Common myeloid progenitor, CD34-positive (primary cell): ENCODE measurements around the gene SMIM32.

Source experiments
- CTCF ChIA-PET: fragments of 350-600 bp; sonication (Branson Sonifier 250); formaldehyde crosslinking; loops from one replicate; lab custom pipeline; 2021; ENCODE audit warnings: antibody characterized with exemption; lab: Charles Lee
- POLR2A ChIA-PET: fragments of 350-600 bp; sonication (Branson Sonifier 250); formaldehyde crosslinking; loops from one replicate; lab custom pipeline; 2021; ENCODE audit warnings: antibody characterized with exemption; lab: Charles Lee
- DNase-seq, 3 donors: peaks; one replicate each; pipeline versions ENCODE4 v3.0.0 to v3.0.0-alpha.2; 2013
- H3K27ac ChIP-seq, 2 experiments: 1 replicate in 1 of 2; 2 replicates in 1 of 2; pipeline ENCODE4 v1.7.0; 2013; ENCODE audit warnings: inconsistent platforms in 2 of 2, low read length in 2 of 2, mild to moderate bottlenecking in 2 of 2, low read depth in 1 of 2, moderate library complexity in 1 of 2; ENCODE audit not compliant: severe bottlenecking in 2 of 2, insufficient read depth in 1 of 2, poor library complexity in 1 of 2
- H3K27me3 ChIP-seq, 5 experiments: replicated peaks in 2 of 5; 1 replicate in 3 of 5; 2 replicates in 2 of 5; pipeline versions ENCODE4 v1.6.1 to v1.7.0; 2013; ENCODE audit warnings: low read length in 4 of 5, mild to moderate bottlenecking in 2 of 5, moderate library complexity in 2 of 5, inconsistent platforms in 1 of 5; ENCODE audit not compliant: insufficient read depth in 5 of 5, control insufficient read depth in 4 of 5
- H3K36me3 ChIP-seq, 4 experiments: 1 replicate in 2 of 4; 2 replicates in 2 of 4; pipeline versions ENCODE4 v1.6.1 to v1.7.0; 2013; ENCODE audit warnings: low read length in 3 of 4, control low read depth in 1 of 4, mild to moderate bottlenecking in 1 of 4; ENCODE audit not compliant: control insufficient read depth in 4 of 4, insufficient read depth in 4 of 4
- H3K4me1 ChIP-seq, 4 experiments: 1 replicate in 3 of 4; 2 replicates in 1 of 4; pipeline versions ENCODE4 v1.6.1 to v1.7.1; 2013; ENCODE audit warnings: low read length in 3 of 4, mild to moderate bottlenecking in 3 of 4, control low read depth in 1 of 4, inconsistent platforms in 1 of 4, moderate library complexity in 1 of 4; ENCODE audit not compliant: control insufficient read depth in 4 of 4, insufficient read depth in 4 of 4; ENCODE audit errors: control extremely low read depth in 1 of 4
- H3K4me3 ChIP-seq, 7 experiments: 1 replicate in 4 of 7; 2 replicates in 3 of 7; pipeline versions ENCODE4 v1.5.1 to v1.7.0; 2013; ENCODE audit warnings: mild to moderate bottlenecking in 7 of 7, low read length in 6 of 7, moderate library complexity in 6 of 7, inconsistent platforms in 2 of 7, low read depth in 2 of 7, control low read depth in 1 of 7; ENCODE audit not compliant: insufficient read depth in 4 of 7, control insufficient read depth in 1 of 7; ENCODE audit errors: extremely low read depth in 1 of 7
- H3K9me3 ChIP-seq, 5 experiments: 1 replicate in 4 of 5; 2 replicates in 1 of 5; pipeline versions ENCODE4 v1.6.1 to v1.7.1; 2013; ENCODE audit warnings: low read length in 4 of 5, mild to moderate bottlenecking in 2 of 5, inconsistent platforms in 1 of 5, low read depth in 1 of 5, moderate library complexity in 1 of 5; ENCODE audit not compliant: control insufficient read depth in 4 of 5, insufficient read depth in 2 of 5; ENCODE audit errors: control extremely low read depth in 1 of 5
- WGBS: methylation state at CpG from one replicate; pipeline ENCODE4 v1.1.5; 2013; ENCODE audit not compliant: insufficient coverage; 5-methylcytosine and 5-hydroxymethylcytosine counted together

SMIM32 gene

GRCh38 chr5:136143763-136144162, 49.2 kb downstream of the SMIM32 start:
- 90% methylated on average over 2 of the region's 3 CpGs for WGBS
- CTCF ChIA-PET, result interaction anchor here (1.5 kb wide), 1 partner anchor 48 kb away, joined by 3 read pairs; no protein-coding TSS in a partner anchor
- Histone ChIP-seq H3K4me1 (peaks cover 0 to 3% (median 0%) of the 10 kb centered on the region in 4 experiments), H3K4me3 (no peak overlapping the region), H3K36me3 (peaks cover 0 to 4% (median 2%) of the 10 kb centered on the region in 4 experiments), H3K27ac (no peak overlapping the region), H3K9me3 (no peaks in the 10 kb centered on the region), H3K27me3 (no peaks in the 10 kb centered on the region)
- DNase-seq, result no peak
- POLR2A ChIA-PET, result no interaction called here

GRCh38 chr5:136143312-136143711, 49.6 kb downstream of the SMIM32 start:
- no peak for DNase-seq
- Histone ChIP-seq H3K4me3 (no peak overlapping the region), H3K27me3 (no peaks in the 10 kb centered on the region), H3K9me3 (no peaks in the 10 kb centered on the region), H3K36me3 (peaks cover 0 to 4% (median under 1%) of the 10 kb centered on the region in 4 experiments), H3K27ac (no peak overlapping the region), H3K4me1 (peaks cover 0 to 3% (median 0%) of the 10 kb centered on the region in 4 experiments)
- 98% methylated on average over 4 of the region's 6 CpGs for WGBS
- ChIA-PET POLR2A (no interaction called here), CTCF (interaction anchor here (1.5 kb wide), 1 partner anchor 48 kb away, joined by 3 read pairs; no protein-coding TSS in a partner anchor)

GRCh38 chr5:136141561-136141960, 51.4 kb downstream of the SMIM32 start:
- Histone ChIP-seq H3K9me3 (no peaks in the 10 kb centered on the region), H3K4me3 (no peak overlapping the region), H3K4me1 (peaks cover 0 to 3% (median 0%) of the 10 kb centered on the region in 4 experiments), H3K27ac (no peak overlapping the region), H3K27me3 (no peaks in the 10 kb centered on the region), H3K36me3 (peaks cover 0 to 4% (median 0%) of the 10 kb centered on the region in 4 experiments)
- no peak for DNase-seq
- ChIA-PET POLR2A (no interaction called here), CTCF (interaction anchor here (1.3 to 2.2 kb wide), 5 partner anchors 9 to 32 kb away, joined by 3 to 6 read pairs (median 4); partner anchors contain the start of gene SMAD5)
